ENCODE data around the gene ISYNA1. TPM values are rescaled to one million over a fixed set of nuclear protein-coding genes. Genes with fewer than 3 reads are reported as not detected.
A peak's percentile ranks its signal among the peaks of the same experiment; 100 is the strongest.

The ISYNA1 gene
- total RNA-seq, 4 donors from 2014 or later = 5.1 to 29.1 (median 7.8) TPM

DNA sequence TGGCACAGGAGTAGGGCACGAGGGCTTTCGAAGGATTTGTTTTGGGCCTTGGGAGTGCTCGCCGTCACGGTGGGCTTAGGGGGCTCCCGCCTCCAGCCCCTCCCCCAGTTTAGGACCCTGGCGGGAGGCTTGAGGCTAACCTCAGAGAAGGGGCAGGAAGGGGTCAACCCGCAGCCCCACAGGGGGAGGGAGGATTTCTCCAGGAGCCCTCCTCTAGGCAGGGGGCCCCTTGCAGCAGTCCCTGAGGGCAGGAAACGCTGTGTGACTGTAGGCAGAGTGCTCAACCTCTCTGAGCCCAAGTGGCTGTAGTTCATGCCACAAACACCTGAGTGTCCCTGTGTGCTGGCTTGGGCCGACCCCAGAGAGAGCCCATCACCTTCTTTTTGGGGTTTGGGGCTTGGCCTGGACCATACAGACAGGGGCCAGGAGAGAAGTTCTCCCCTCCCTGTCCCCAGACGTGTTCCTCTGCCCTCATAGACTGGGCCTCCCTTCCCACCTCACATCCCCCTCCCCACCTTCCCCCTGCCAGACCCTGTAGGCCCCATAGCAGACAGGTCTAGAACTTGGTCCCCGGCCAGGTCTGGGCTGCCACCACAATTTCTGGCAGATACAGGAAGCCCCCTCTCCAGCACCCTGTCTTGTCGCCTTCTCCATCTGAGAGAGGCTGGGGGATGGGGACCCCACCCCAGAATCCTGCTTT lies 8.1 kb downstream of the ISYNA1 start:
- no peak for TF ChIP-seq POLR2A (IDR thresholded peaks at IDR 0.05)
- TF ChIP-seq, protein P1, sequence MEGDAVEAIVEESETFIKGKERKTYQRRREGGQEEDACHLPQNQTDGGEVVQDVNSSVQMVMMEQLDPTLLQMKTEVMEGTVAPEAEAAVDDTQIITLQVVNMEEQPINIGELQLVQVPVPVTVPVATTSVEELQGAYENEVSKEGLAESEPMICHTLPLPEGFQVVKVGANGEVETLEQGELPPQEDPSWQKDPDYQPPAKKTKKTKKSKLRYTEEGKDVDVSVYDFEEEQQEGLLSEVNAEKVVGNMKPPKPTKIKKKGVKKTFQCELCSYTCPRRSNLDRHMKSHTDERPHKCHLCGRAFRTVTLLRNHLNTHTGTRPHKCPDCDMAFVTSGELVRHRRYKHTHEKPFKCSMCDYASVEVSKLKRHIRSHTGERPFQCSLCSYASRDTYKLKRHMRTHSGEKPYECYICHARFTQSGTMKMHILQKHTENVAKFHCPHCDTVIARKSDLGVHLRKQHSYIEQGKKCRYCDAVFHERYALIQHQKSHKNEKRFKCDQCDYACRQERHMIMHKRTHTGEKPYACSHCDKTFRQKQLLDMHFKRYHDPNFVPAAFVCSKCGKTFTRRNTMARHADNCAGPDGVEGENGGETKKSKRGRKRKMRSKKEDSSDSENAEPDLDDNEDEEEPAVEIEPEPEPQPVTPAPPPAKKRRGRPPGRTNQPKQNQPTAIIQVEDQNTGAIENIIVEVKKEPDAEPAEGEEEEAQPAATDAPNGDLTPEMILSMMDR (IDR thresholded peaks at IDR 0.05 in 4 of 5, conservative IDR thresholded peaks at IDR 0.05 in 1 of 5) = no peak
- Histone ChIP-seq H3K27ac (peak overlapping the region; percentile 49 to 55 (median 51)), H3K4me1 (peaks cover 16 to 30% of the 10 kb centered on the region in 2 donors), H3K36me3 (no peaks in the 10 kb centered on the region), H3K27me3 (peaks cover 0 to 10% (median 0%) of the 10 kb centered on the region in 3 donors), H3K9me3 (no peaks in the 10 kb centered on the region), H3K4me3 (no peak overlapping the region)
- DNase-seq (no peak), ATAC-seq (no peak)
- in situ Hi-C loops (cut with MboI; ENCODE audit: low sequenced_read_pairs in 4 of 4) (no loop called here), intact Hi-C loops (cut with DNase I; ENCODE audit: low total_unique reads) (no loop called here)

DNA sequence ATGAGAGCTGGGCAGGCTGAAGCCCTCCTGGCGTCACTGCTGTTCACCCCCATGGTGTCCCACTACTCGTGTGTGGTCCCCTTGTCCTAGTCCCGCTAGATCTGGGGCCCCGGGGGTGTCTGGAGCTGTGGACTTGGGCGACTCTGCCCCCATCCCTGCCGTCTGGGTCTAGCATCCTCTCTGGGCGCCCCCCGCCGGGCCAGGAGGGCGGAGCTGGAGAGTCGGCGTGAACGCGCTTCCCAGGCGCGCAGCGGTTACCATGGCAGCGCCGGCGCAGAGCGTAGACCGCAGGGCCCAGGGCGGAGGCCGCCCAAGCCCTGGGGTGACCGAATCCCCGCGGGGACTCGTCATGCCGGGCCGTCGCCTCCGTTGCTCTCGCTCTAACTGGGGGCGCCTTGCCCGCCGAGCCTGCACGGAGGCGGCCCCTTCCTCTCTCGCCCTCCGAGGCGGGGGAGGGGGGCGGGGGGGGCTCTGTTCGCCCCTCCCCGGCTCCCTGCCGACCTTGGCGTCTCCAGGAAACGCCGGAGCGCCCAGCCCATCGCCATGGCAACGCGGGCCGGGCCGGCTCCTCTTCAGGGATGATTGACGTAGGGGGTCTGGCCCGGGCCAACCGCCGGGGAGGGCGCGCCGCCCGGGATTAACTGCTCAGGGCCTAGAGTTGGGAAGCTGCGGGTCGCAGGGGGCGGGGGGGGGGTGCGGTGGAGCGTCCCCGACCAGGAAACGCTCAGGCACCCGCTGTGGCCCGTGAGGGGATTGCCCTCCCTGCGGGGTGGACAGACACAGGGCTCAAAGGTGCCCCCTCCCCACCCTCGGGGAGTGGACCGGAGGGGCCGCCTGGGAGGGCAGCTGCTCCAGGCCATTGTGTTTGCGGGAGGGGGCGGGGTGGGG lies 8.9 kb downstream of the ISYNA1 start:
- Histone ChIP-seq H3K4me3 (peak overlapping the region in 3 of 4 donors; percentile 29 to 33 (median 32)), H3K27ac (peak overlapping the region; percentile 49 to 55 (median 51)), H3K9me3 (no peaks in the 10 kb centered on the region), H3K27me3 (peaks cover 0 to 8% (median 0%) of the 10 kb centered on the region in 3 donors), H3K36me3 (no peaks in the 10 kb centered on the region), H3K4me1 (peaks cover 16 to 35% of the 10 kb centered on the region in 2 donors)
- intact Hi-C loops (cut with DNase I; ENCODE audit: low total_unique reads) = no loop called here
- no peak for ATAC-seq
- in situ Hi-C loops (cut with MboI; ENCODE audit: low sequenced_read_pairs in 4 of 4) = no loop called here
- TF ChIP-seq, protein P1 (IDR thresholded peaks at IDR 0.05 in 4 of 5, conservative IDR thresholded peaks at IDR 0.05 in 1 of 5) = no peak
- no peak for TF ChIP-seq POLR2A (IDR thresholded peaks at IDR 0.05)
- DNase-seq = no peak

DNA sequence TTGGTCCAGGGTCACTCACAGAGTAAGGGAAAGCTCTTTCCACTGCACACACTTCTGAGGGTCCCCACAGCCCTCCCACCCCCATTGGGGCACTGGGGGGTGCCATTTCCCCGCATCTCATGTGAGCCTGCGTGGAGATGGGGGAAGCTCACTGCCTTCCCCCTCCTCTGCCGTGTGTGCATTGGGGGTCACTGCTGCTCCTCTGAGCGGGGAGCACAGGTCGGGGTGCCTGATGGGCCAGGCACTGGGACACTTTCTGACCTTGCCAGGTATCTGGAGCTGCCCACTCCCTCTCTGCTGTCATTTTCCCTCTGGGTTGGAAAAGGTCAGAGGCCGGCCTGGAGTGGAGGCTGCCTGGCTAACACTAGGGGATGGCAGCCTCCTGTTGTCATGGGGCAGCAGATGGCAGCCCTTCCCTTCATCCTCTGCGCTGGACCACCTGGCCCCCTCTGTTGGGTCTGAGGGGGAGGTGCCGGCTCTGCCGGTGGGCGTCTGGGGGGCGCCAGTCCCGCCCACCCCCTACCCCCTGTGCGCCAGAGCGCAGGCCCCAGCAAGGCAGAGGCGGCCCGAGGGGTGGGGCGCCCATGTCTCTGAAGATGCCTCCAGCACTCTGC lies 9.7 kb downstream of the ISYNA1 start:
- Histone ChIP-seq H3K4me3 (no peak overlapping the region), H3K4me1 (peaks cover 16 to 40% of the 10 kb centered on the region in 2 donors), H3K9me3 (no peaks in the 10 kb centered on the region), H3K36me3 (no peaks in the 10 kb centered on the region), H3K27ac (peak overlapping the region in 2 of 4 donors; percentile 50 to 52), H3K27me3 (peaks cover 0 to 6% (median 0%) of the 10 kb centered on the region in 3 donors)
- intact Hi-C loops (cut with DNase I; ENCODE audit: low total_unique reads) = no loop called here
- in situ Hi-C loops (cut with MboI; ENCODE audit: low sequenced_read_pairs in 4 of 4) = no loop called here
- no peak for ATAC-seq
- TF ChIP-seq, protein P1 (IDR thresholded peaks at IDR 0.05 in 4 of 5, conservative IDR thresholded peaks at IDR 0.05 in 1 of 5) = no peak
- TF ChIP-seq POLR2A (IDR thresholded peaks at IDR 0.05) = no peak
- no peak for DNase-seq

DNA sequence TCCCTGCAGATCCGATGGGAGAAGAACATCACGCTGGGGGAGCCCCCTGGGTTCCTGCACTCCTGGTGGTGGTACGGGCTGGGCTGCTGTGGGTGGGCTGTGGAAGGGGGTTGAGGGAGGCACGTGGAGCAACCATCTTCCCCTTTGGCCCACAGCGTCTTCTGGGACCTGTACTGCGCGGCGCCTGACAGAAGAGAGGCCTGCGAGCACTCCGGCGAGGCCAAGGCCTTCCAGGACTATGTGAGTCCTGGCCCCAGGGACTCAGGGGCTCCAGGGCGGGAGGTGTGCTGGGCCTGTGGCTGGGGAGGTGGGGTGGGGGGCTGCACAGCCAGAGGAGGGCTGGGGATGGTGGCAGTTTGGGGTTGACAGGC lies 10.2 kb downstream of the ISYNA1 start:
- no peak for TF ChIP-seq POLR2A (IDR thresholded peaks at IDR 0.05)
- TF ChIP-seq, protein P1 (IDR thresholded peaks at IDR 0.05 in 4 of 5, conservative IDR thresholded peaks at IDR 0.05 in 1 of 5) = no peak
- Histone ChIP-seq H3K27ac (peak overlapping the region in 1 of 4 donors; percentile 73), H3K4me1 (peaks cover 16 to 40% of the 10 kb centered on the region in 2 donors), H3K4me3 (no peak overlapping the region), H3K36me3 (no peaks in the 10 kb centered on the region), H3K27me3 (peaks cover 0 to under 1% (median 0%) of the 10 kb centered on the region in 3 donors), H3K9me3 (no peaks in the 10 kb centered on the region)
- intact Hi-C loops (cut with DNase I; ENCODE audit: low total_unique reads) (no loop called here), in situ Hi-C loops (cut with MboI; ENCODE audit: low sequenced_read_pairs in 4 of 4) (no loop called here)
- DNase-seq = no peak
- ATAC-seq = no peak
